Calu3 (cell line): ENCODE results near the gene FBXO2. TPM values are rescaled to one million over a fixed set of nuclear protein-coding genes. Genes with fewer than 3 reads are reported as not detected.
A peak's percentile ranks its signal among the peaks of the same experiment; 100 is the strongest.

Source experiments
- BruUV-seq: library from RNA; stranded (reverse); fragments of 400-500 nt; replicated peaks from 2 replicates; lab custom pipeline; 2021; lab: Mats Ljungman, UMichigan
- CTCF ChIA-PET: fragments of 300-600 bp; sonication (Branson Sonifier 250); formaldehyde crosslinking; loops from one replicate; lab custom pipeline; 2022; ENCODE audit warnings: antibody characterized with exemption; lab: Charles Lee
- DNase-seq: peaks from one replicate; pipeline ENCODE4 v3.0.0; 2022
- H3K27ac Mint-ChIP-seq: one replicate; pipeline ENCODE4 v1.8.0; 2022; ENCODE audit warnings: mixed read lengths; ENCODE audit not compliant: unreplicated experiment
- H3K27me3 Mint-ChIP-seq: one replicate; pipeline ENCODE4 v1.8.0; 2022; ENCODE audit warnings: mixed read lengths; ENCODE audit not compliant: unreplicated experiment
- H3K36me3 Mint-ChIP-seq: one replicate; pipeline ENCODE4 v1.8.0; 2022; ENCODE audit warnings: mild to moderate bottlenecking, moderate library complexity, mixed read lengths; ENCODE audit not compliant: insufficient read depth, unreplicated experiment
- H3K4me1 Mint-ChIP-seq: one replicate; pipeline ENCODE4 v1.8.0; 2022; ENCODE audit warnings: mild to moderate bottlenecking, low read depth, mixed read lengths; ENCODE audit not compliant: unreplicated experiment
- H3K4me3 Mint-ChIP-seq: one replicate; pipeline ENCODE4 v1.8.0; 2022; ENCODE audit warnings: mild to moderate bottlenecking, low read depth, moderate library complexity, mixed read lengths; ENCODE audit not compliant: unreplicated experiment
- H3K9me3 Mint-ChIP-seq: one replicate; pipeline ENCODE4 v1.8.0; 2022; ENCODE audit warnings: low read depth, mixed read lengths; ENCODE audit not compliant: unreplicated experiment
- CTCF ChIP-seq: fragments of 200-600 bp; IDR thresholded peaks from one replicate; pipeline ENCODE4 v1.8.0; 2022; ENCODE audit warnings: antibody characterized with exemption; ENCODE audit not compliant: unreplicated experiment
- intact Hi-C: fragments of 100-400 bp; cut with micrococcal nuclease; formaldehyde crosslinking; loops from one replicate; pipeline ENCODE4 v1.10.0; 2022; ENCODE audit not compliant: unreplicated experiment
- total RNA-seq: library from RNA; stranded (reverse); gene quantifications from 2 replicates; pipeline ENCODE4 v1.2.3, GENCODE V29; 2022

The FBXO2 gene
- total RNA-seq, 1 experiment from 2014 or later, result 3.3 TPM

- Mint-ChIP-seq H3K27me3 (peaks cover 42% of the 10 kb centered on the region), H3K4me3 (no peak overlapping the region), H3K36me3 (peaks cover under 1% of the 10 kb centered on the region), H3K9me3 (no peaks in the 10 kb centered on the region), H3K27ac (no peak overlapping the region), H3K4me1 (peaks cover 9% of the 10 kb centered on the region)
- no peak for TF ChIP-seq CTCF
- BruUV-seq, result no TSS peak
- no peak for DNase-seq
- intact Hi-C loops, result no loop called here
- CTCF ChIA-PET, result no interaction called here
These were observed 6.2 kb downstream of the FBXO2 start for GRCh38 chr1:11648039-11648438.

GRCh38 chr1:11647333-11647732, 6.9 kb downstream of the FBXO2 start:
- H3K27me3 Mint-ChIP-seq, result peaks cover 46% of the 10 kb centered on the region
- peaks cover 9% of the 10 kb centered on the region for H3K4me1 Mint-ChIP-seq
- no peak for TF ChIP-seq CTCF
- H3K4me3 Mint-ChIP-seq, result no peak overlapping the region
- H3K36me3 Mint-ChIP-seq, result no peaks in the 10 kb centered on the region
- no peak for DNase-seq
- no peak overlapping the region for H3K27ac Mint-ChIP-seq
- no peaks in the 10 kb centered on the region for H3K9me3 Mint-ChIP-seq
- no TSS peak for BruUV-seq
- CTCF ChIA-PET, result no interaction called here
- intact Hi-C loops, result no loop called here

- Mint-ChIP-seq H3K27ac (no peak overlapping the region), H3K4me3 (no peak overlapping the region), H3K36me3 (no peaks in the 10 kb centered on the region), H3K9me3 (no peaks in the 10 kb centered on the region), H3K27me3 (peaks cover 39% of the 10 kb centered on the region), H3K4me1 (peaks cover 9% of the 10 kb centered on the region)
- intact Hi-C loops, result no loop called here
- CTCF ChIA-PET, result interaction anchor here (0.6 to 1.3 kb wide), 7 partner anchors 10 to 609 kb away, joined by 3 to 6 read pairs (median 3); partner anchors contain the start of gene FBXO6
- BruUV-seq, result no TSS peak
- DNase-seq, result no peak
- no peak for TF ChIP-seq CTCF
These were observed 7.9 kb downstream of the FBXO2 start for GRCh38 chr1:11646317-11646716.

- peak; percentile 55 for TF ChIP-seq CTCF
- Mint-ChIP-seq H3K4me1 (peaks cover 3% of the 10 kb centered on the region), H3K4me3 (no peak overlapping the region), H3K27ac (no peak overlapping the region), H3K9me3 (no peaks in the 10 kb centered on the region), H3K27me3 (peaks cover 34% of the 10 kb centered on the region), H3K36me3 (no peaks in the 10 kb centered on the region)
- intact Hi-C loops, result no loop called here
- no TSS peak for BruUV-seq
- DNase-seq, result peak; percentile 88
- CTCF ChIA-PET, result interaction anchor here (0.6 to 1.3 kb wide), 8 partner anchors 9 to 608 kb away, joined by 3 to 6 read pairs (median 3); partner anchors contain the start of gene FBXO6
These were observed 8.5 kb downstream of the FBXO2 start for GRCh38 chr1:11645670-11646265.
